H9 (cell line): ENCODE measurements around the gene AFG1L. TPM values are rescaled to one million over a fixed set of nuclear protein-coding genes. Genes with fewer than 3 reads are reported as not detected.

Experiments used
- DNase-seq: peaks from one replicate; pipeline ENCODE4 v3.0.0-alpha.2; 2017
- H2AFZ ChIP-seq: one replicate; pipeline ENCODE4 v1.6.1; 2013; ENCODE audit warnings: mild to moderate bottlenecking, low read length, control low read depth, moderate library complexity
- H2AK5ac ChIP-seq: 2 replicates; pipeline ENCODE4 v1.6.1; 2013; ENCODE audit warnings: low read length, control low read depth, mixed read lengths; ENCODE audit not compliant: insufficient read length
- H2BK120ac ChIP-seq: one replicate; pipeline ENCODE4 v1.6.1; 2013; ENCODE audit warnings: low read depth, mild to moderate bottlenecking, low read length, control low read depth, inconsistent platforms; ENCODE audit not compliant: poor library complexity, severe bottlenecking
- H2BK12ac ChIP-seq: 2 replicates; pipeline ENCODE4 v1.6.1; 2013; ENCODE audit warnings: low read length, control low read depth, mixed read lengths, low read depth; ENCODE audit not compliant: insufficient read length
- H2BK15ac ChIP-seq: 2 replicates; pipeline ENCODE4 v1.6.1; 2013; ENCODE audit warnings: low read depth, low read length, control low read depth
- H2BK20ac ChIP-seq: one replicate; pipeline ENCODE4 v1.6.1; 2013; ENCODE audit warnings: low read depth, mild to moderate bottlenecking, low read length, control low read depth, inconsistent platforms; ENCODE audit not compliant: poor library complexity, severe bottlenecking
- H2BK5ac ChIP-seq: 2 replicates; pipeline ENCODE4 v1.6.1; 2013; ENCODE audit warnings: low read length, control low read depth, mixed read lengths; ENCODE audit not compliant: insufficient read length
- H3K14ac ChIP-seq: 2 replicates; pipeline ENCODE4 v1.6.1; 2013; ENCODE audit warnings: low read length, control low read depth; ENCODE audit not compliant: insufficient read depth
- H3K18ac ChIP-seq: 2 replicates; pipeline ENCODE4 v1.6.1; 2013; ENCODE audit warnings: low read depth, mild to moderate bottlenecking, mixed read lengths, low read length, control low read depth; ENCODE audit not compliant: insufficient read length
- H3K23ac ChIP-seq: 2 replicates; pipeline ENCODE4 v1.6.1; 2013; ENCODE audit warnings: low read length, control low read depth, mixed read lengths, low read depth; ENCODE audit not compliant: insufficient read length
- H3K23me2 ChIP-seq: 2 replicates; pipeline ENCODE4 v1.6.1; 2013; ENCODE audit warnings: low read depth, mild to moderate bottlenecking, mixed read lengths, low read length, control low read depth; ENCODE audit not compliant: insufficient read length, poor library complexity, severe bottlenecking
- H3K27ac ChIP-seq: 2 replicates; pipeline ENCODE4 v1.5.1; 2013; ENCODE audit warnings: low read length, control low read depth, mixed read lengths, low read depth; ENCODE audit not compliant: insufficient read length
- H3K27me3 ChIP-seq: 2 replicates; pipeline ENCODE4 v1.6.1; 2013; ENCODE audit warnings: low read length, control low read depth, inconsistent platforms; ENCODE audit not compliant: insufficient read depth
- H3K4ac ChIP-seq: 2 replicates; pipeline ENCODE4 v1.6.1; 2013; ENCODE audit warnings: low read depth, mild to moderate bottlenecking, control low read depth, inconsistent platforms, low read length, moderate library complexity
- H3K4me1 ChIP-seq: 2 replicates; pipeline ENCODE4 v1.6.1; 2013; ENCODE audit warnings: low read length, control low read depth, inconsistent platforms; ENCODE audit not compliant: insufficient read depth
- H3K4me2 ChIP-seq: 2 replicates; pipeline ENCODE4 v1.6.1; 2013; ENCODE audit warnings: low read length, control low read depth, mixed read lengths; ENCODE audit not compliant: insufficient read length, insufficient read depth
- H3K56ac ChIP-seq: 2 replicates; pipeline ENCODE4 v1.6.1; 2013; ENCODE audit warnings: low read depth, mild to moderate bottlenecking, mixed read lengths, low read length, control low read depth; ENCODE audit not compliant: insufficient read length
- H3K79me1 ChIP-seq: 2 replicates; pipeline ENCODE4 v1.6.1; 2013; ENCODE audit warnings: low read depth, mild to moderate bottlenecking, moderate library complexity, low read length, control low read depth, inconsistent platforms; ENCODE audit not compliant: insufficient read depth, poor library complexity, severe bottlenecking
- H3K79me2 ChIP-seq: 2 replicates; pipeline ENCODE4 v1.6.1; 2013; ENCODE audit warnings: low read length, control low read depth, inconsistent platforms; ENCODE audit not compliant: insufficient read depth
- H3K9ac ChIP-seq: 2 replicates; pipeline ENCODE4 v1.6.1; 2013; ENCODE audit warnings: low read length, control low read depth, mixed read lengths; ENCODE audit not compliant: insufficient read length; ENCODE audit errors: extremely low read depth
- H3K9me3 ChIP-seq: one replicate; pipeline ENCODE4 v1.6.1; 2013; ENCODE audit warnings: low read depth, low read length, inconsistent platforms; ENCODE audit not compliant: control insufficient read depth
- H3T11ph ChIP-seq: one replicate; pipeline ENCODE4 v1.6.1; 2013; ENCODE audit warnings: mild to moderate bottlenecking, low read length, control low read depth, inconsistent platforms
- H4K20me1 ChIP-seq: one replicate; pipeline ENCODE4 v1.6.1; 2013; ENCODE audit not compliant: control insufficient read depth, insufficient read length, insufficient read depth
- H4K5ac ChIP-seq: 2 replicates; pipeline ENCODE4 v1.6.1; 2013; ENCODE audit warnings: low read depth, mild to moderate bottlenecking, mixed read lengths, low read length, control low read depth; ENCODE audit not compliant: insufficient read length
- H4K8ac ChIP-seq: replicated peaks from 2 replicates; pipeline ENCODE4 v1.6.1; 2013; ENCODE audit warnings: low read length, control low read depth, mixed read lengths, low read depth; ENCODE audit not compliant: insufficient read length
- H4K91ac ChIP-seq: 2 replicates; pipeline ENCODE4 v1.6.1; 2013; ENCODE audit warnings: low read depth, mild to moderate bottlenecking, moderate library complexity, mixed read lengths, low read length, control low read depth; ENCODE audit not compliant: insufficient read length
- H3K27ac Mint-ChIP-seq, 3 experiments: 2 replicates in 2 of 3; 3 replicates in 1 of 3; pipeline ENCODE4 v1.8.0; 2020 to 2021; ENCODE audit warnings: mixed read lengths in 3 of 3, mild to moderate bottlenecking in 1 of 3, moderate library complexity in 1 of 3
- H3K27me3 Mint-ChIP-seq: 2 replicates; pipeline ENCODE4 v1.8.0; 2021; ENCODE audit warnings: low read depth, mild to moderate bottlenecking, moderate library complexity, mixed read lengths
- H3K36me3 Mint-ChIP-seq, 3 experiments: 2 replicates in 2 of 3; 3 replicates in 1 of 3; pipeline ENCODE4 v1.8.0; 2020 to 2021; ENCODE audit warnings: low read depth in 3 of 3, mixed read lengths in 3 of 3; ENCODE audit not compliant: insufficient read depth in 1 of 3
- H3K4me1 Mint-ChIP-seq, 2 experiments: 2 replicates each; pipeline ENCODE4 v1.8.0; 2020; ENCODE audit warnings: mixed read lengths in 2 of 2
- H3K4me3 Mint-ChIP-seq, 2 experiments: 2 replicates in 1 of 2; 3 replicates in 1 of 2; pipeline ENCODE4 v1.8.0; 2020 to 2021; ENCODE audit warnings: mild to moderate bottlenecking in 2 of 2, mixed read lengths in 2 of 2, moderate library complexity in 1 of 2
- H3K9me3 Mint-ChIP-seq, 2 experiments: 2 replicates in 1 of 2; 3 replicates in 1 of 2; pipeline ENCODE4 v1.8.0; 2020; ENCODE audit warnings: mild to moderate bottlenecking in 2 of 2, mixed read lengths in 2 of 2, moderate library complexity in 1 of 2
- CTCF ChIP-seq: fragments of 200-600 bp; sonication (generic); conservative IDR thresholded peaks from 3 replicates; pipeline ENCODE4 v1.8.0; 2021; ENCODE audit warnings: antibody characterized with exemption, mild to moderate bottlenecking
- WGBS: extraction: QIAGEN DNeasy Blood & Tissue Kit; methylation state at CpG from one replicate; pipeline ENCODE4 v1.1.7; 2013; ENCODE audit warnings: missing lambda C conversion rate, low lambda C conversion rate, mixed read lengths; ENCODE audit not compliant: insufficient read length; ENCODE audit errors: extremely low coverage; 5-methylcytosine and 5-hydroxymethylcytosine counted together
- total RNA-seq: library from RNA; stranded (reverse); gene quantifications from 2 replicates; pipeline ENCODE4 v1.2.1, GENCODE V29; 2021

AFG1L gene
- total RNA-seq, 1 experiment from 2014 or later: 4.7 TPM

- H3K4ac ChIP-seq: no peak overlapping the region
- H3K18ac ChIP-seq: no peak overlapping the region
- no peak overlapping the region for H3K4me2 ChIP-seq
- H3K4me1 ChIP-seq: no peaks in the 10 kb centered on the region
- H3T11ph ChIP-seq: no peak overlapping the region
- H4K20me1 ChIP-seq: no peaks in the 10 kb centered on the region
- TF ChIP-seq CTCF: no peak
- no peak overlapping the region for H3K27ac ChIP-seq
- no peak overlapping the region for H4K5ac ChIP-seq
- no peaks in the 10 kb centered on the region for H3K9me3 Mint-ChIP-seq
- H3K27me3 Mint-ChIP-seq: no peaks in the 10 kb centered on the region
- H2AFZ ChIP-seq: no peak overlapping the region
- no peak overlapping the region for H4K8ac ChIP-seq
- H2BK12ac ChIP-seq: no peak overlapping the region
- H3K4me1 Mint-ChIP-seq: no peaks in the 10 kb centered on the region
- no peak overlapping the region for H3K9ac ChIP-seq
- H2AK5ac ChIP-seq: no peak overlapping the region
- H3K79me1 ChIP-seq: no peaks in the 10 kb centered on the region
- no CpG with 5 or more reads among the region's 3 CpGs for WGBS
- H4K91ac ChIP-seq: no peak overlapping the region
- H2BK5ac ChIP-seq: no peak overlapping the region
- H3K36me3 Mint-ChIP-seq: no peaks in the 10 kb centered on the region; a peak in 1 of 7 replicates
- DNase-seq: no peak
- no peaks in the 10 kb centered on the region for H3K9me3 ChIP-seq
- H3K14ac ChIP-seq: no peak overlapping the region
- H3K23ac ChIP-seq: no peak overlapping the region
- H2BK15ac ChIP-seq: no peak overlapping the region
- no peaks in the 10 kb centered on the region for H3K27me3 ChIP-seq
- H3K79me2 ChIP-seq: no peaks in the 10 kb centered on the region
- no peak overlapping the region for H3K4me3 Mint-ChIP-seq
- no peak overlapping the region for H2BK20ac ChIP-seq
- H3K23me2 ChIP-seq: no peaks in the 10 kb centered on the region
- H2BK120ac ChIP-seq: no peak overlapping the region
- H3K56ac ChIP-seq: no peak overlapping the region
- no peak overlapping the region for H3K27ac Mint-ChIP-seq
These were observed 42.1 kb downstream of the AFG1L start for GRCh38 chr6:108336971-108337370.
